ENCODE results near the gene STK32C.
"Not testable (repeated sequence)": the region's sequence is repeated elsewhere in the genome, so short reads cannot be mapped to it uniquely, and the experiment has no call there.

Gene STK32C

GRCh38 chr10:132320654-132321469 is 13.1 kb upstream of the STK32C start:
- Histone ChIP-seq H2BK120ac (ENCODE audit: low read depth, low read length) (no peak overlapping the region), H3K4me3 (ENCODE audit: low read length) (no peak overlapping the region), H3K36me3 (ENCODE audit: control insufficient read depth, insufficient read depth, low read length) (no peaks in the 10 kb centered on the region), H2AK5ac (ENCODE audit: low read length) (no peak overlapping the region), H3K23ac (ENCODE audit: low read length) (no peak overlapping the region), H4K8ac (ENCODE audit: low read depth, low read length) (no peak overlapping the region), H3K79me1 (ENCODE audit: low read length) (no peaks in the 10 kb centered on the region), H3K4me2 (ENCODE audit: low read length) (no peak overlapping the region), H4K5ac (ENCODE audit: low read length) (no peak overlapping the region), H3K27me3 (ENCODE audit: insufficient read depth, low read length, poor library complexity) (no peaks in the 10 kb centered on the region), H2BK15ac (replicated peaks; ENCODE audit: low read depth) (no peak overlapping the region), H3K4me1 (ENCODE audit: control insufficient read depth, low read depth, low read length) (no peaks in the 10 kb centered on the region), H3K4ac (ENCODE audit: low read depth, low read length) (no peak overlapping the region), H3K18ac (ENCODE audit: low read length) (no peak overlapping the region), H3K56ac (ENCODE audit: low read length) (no peak overlapping the region), H3K79me2 (ENCODE audit: control insufficient read depth, insufficient read depth, low read length) (no peaks in the 10 kb centered on the region), H3K9ac (ENCODE audit: low read length) (no peak overlapping the region), H2BK5ac (ENCODE audit: low read length) (no peak overlapping the region), H3K27ac (ENCODE audit: low read depth, low read length) (no peak overlapping the region)
- no CpG with 5 or more reads among the region's 13 CpGs for WGBS (ENCODE audit: extremely low coverage, insufficient coverage, low lambda C conversion rate)
- no peak for DNase-seq

GRCh38 chr10:132319853-132320653 is 12.3 kb upstream of the STK32C start:
- no peak overlapping the region for H3K4me2 ChIP-seq (ENCODE audit: low read length)
- no peaks in the 10 kb centered on the region for H3K79me2 ChIP-seq (ENCODE audit: control insufficient read depth, insufficient read depth, low read length)
- H3K4ac ChIP-seq (ENCODE audit: low read depth, low read length) = no peak overlapping the region
- no peak overlapping the region for H4K5ac ChIP-seq (ENCODE audit: low read length)
- H2BK5ac ChIP-seq (ENCODE audit: low read length) = no peak overlapping the region
- H3K18ac ChIP-seq (ENCODE audit: low read length) = no peak overlapping the region
- no peak overlapping the region for H3K9ac ChIP-seq (ENCODE audit: low read length)
- no peaks in the 10 kb centered on the region for H3K79me1 ChIP-seq (ENCODE audit: low read length)
- no peaks in the 10 kb centered on the region for H3K27me3 ChIP-seq (ENCODE audit: insufficient read depth, low read length, poor library complexity)
- H2BK120ac ChIP-seq (ENCODE audit: low read depth, low read length) = no peak overlapping the region
- WGBS (ENCODE audit: extremely low coverage, insufficient coverage, low lambda C conversion rate) = no CpG with 5 or more reads among the region's 15 CpGs
- DNase-seq = no peak
- no peaks in the 10 kb centered on the region for H3K36me3 ChIP-seq (ENCODE audit: control insufficient read depth, insufficient read depth, low read length)
- H2AK5ac ChIP-seq (ENCODE audit: low read length) = no peak overlapping the region
- H3K27ac ChIP-seq (ENCODE audit: low read depth, low read length) = no peak overlapping the region
- no peak overlapping the region for H3K23ac ChIP-seq (ENCODE audit: low read length)
- no peak overlapping the region for H3K56ac ChIP-seq (ENCODE audit: low read length)
- no peaks in the 10 kb centered on the region for H3K4me1 ChIP-seq (ENCODE audit: control insufficient read depth, low read depth, low read length)
- no peak overlapping the region for H3K4me3 ChIP-seq (ENCODE audit: low read length)
- H4K8ac ChIP-seq (ENCODE audit: low read depth, low read length) = no peak overlapping the region
- H2BK15ac ChIP-seq (replicated peaks; ENCODE audit: low read depth) = no peak overlapping the region

- not testable (repeated sequence) for H3K56ac ChIP-seq (ENCODE audit: low read length); H3K4ac ChIP-seq (ENCODE audit: low read depth, low read length); H3K79me2 ChIP-seq (ENCODE audit: control insufficient read depth, insufficient read depth, low read length); H3K9ac ChIP-seq (ENCODE audit: low read length); H2BK15ac ChIP-seq (replicated peaks; ENCODE audit: low read depth); H3K4me3 ChIP-seq (ENCODE audit: low read length); H2BK5ac ChIP-seq (ENCODE audit: low read length); H3K23ac ChIP-seq (ENCODE audit: low read length); H3K79me1 ChIP-seq (ENCODE audit: low read length); H3K18ac ChIP-seq (ENCODE audit: low read length); H3K27me3 ChIP-seq (ENCODE audit: insufficient read depth, low read length, poor library complexity); H2AK5ac ChIP-seq (ENCODE audit: low read length); H4K8ac ChIP-seq (ENCODE audit: low read depth, low read length); H3K27ac ChIP-seq (ENCODE audit: low read depth, low read length); H4K5ac ChIP-seq (ENCODE audit: low read length); H2BK120ac ChIP-seq (ENCODE audit: low read depth, low read length); H3K4me2 ChIP-seq (ENCODE audit: low read length); H3K36me3 ChIP-seq (ENCODE audit: control insufficient read depth, insufficient read depth, low read length); H3K4me1 ChIP-seq (ENCODE audit: control insufficient read depth, low read depth, low read length); DNase-seq
- no CpG with 5 or more reads among the region's 6 CpGs for WGBS (ENCODE audit: extremely low coverage, insufficient coverage, low lambda C conversion rate)
Measured at GRCh38 chr10:132317477-132317876, 9.7 kb upstream of the STK32C start.

- Histone ChIP-seq H4K8ac (ENCODE audit: low read depth, low read length) (no peak overlapping the region), H2AK5ac (ENCODE audit: low read length) (no peak overlapping the region), H3K36me3 (ENCODE audit: control insufficient read depth, insufficient read depth, low read length) (no peaks in the 10 kb centered on the region), H3K18ac (ENCODE audit: low read length) (no peak overlapping the region), H3K79me2 (ENCODE audit: control insufficient read depth, insufficient read depth, low read length) (no peaks in the 10 kb centered on the region), H2BK120ac (ENCODE audit: low read depth, low read length) (no peak overlapping the region), H2BK15ac (replicated peaks; ENCODE audit: low read depth) (no peak overlapping the region), H3K27me3 (ENCODE audit: insufficient read depth, low read length, poor library complexity) (no peaks in the 10 kb centered on the region), H3K4me2 (ENCODE audit: low read length) (no peak overlapping the region), H3K79me1 (ENCODE audit: low read length) (no peaks in the 10 kb centered on the region), H3K27ac (ENCODE audit: low read depth, low read length) (no peak overlapping the region), H3K4me1 (ENCODE audit: control insufficient read depth, low read depth, low read length) (no peaks in the 10 kb centered on the region), H3K56ac (ENCODE audit: low read length) (no peak overlapping the region), H3K4me3 (ENCODE audit: low read length) (no peak overlapping the region), H3K4ac (ENCODE audit: low read depth, low read length) (no peak overlapping the region), H4K5ac (ENCODE audit: low read length) (no peak overlapping the region), H2BK5ac (ENCODE audit: low read length) (no peak overlapping the region), H3K9ac (ENCODE audit: low read length) (no peak overlapping the region), H3K23ac (ENCODE audit: low read length) (no peak overlapping the region)
- no CpG with 5 or more reads among the region's 5 CpGs for WGBS (ENCODE audit: extremely low coverage, insufficient coverage, low lambda C conversion rate)
- DNase-seq = no peak
Measured at GRCh38 chr10:132316133-132316532, 8.4 kb upstream of the STK32C start.

GRCh38 chr10:132314881-132315280 is 7.1 kb upstream of the STK32C start:
- not testable (repeated sequence) for H3K56ac ChIP-seq (ENCODE audit: low read length); H3K27me3 ChIP-seq (ENCODE audit: insufficient read depth, low read length, poor library complexity); H4K5ac ChIP-seq (ENCODE audit: low read length); H3K4me3 ChIP-seq (ENCODE audit: low read length); DNase-seq; H3K36me3 ChIP-seq (ENCODE audit: control insufficient read depth, insufficient read depth, low read length); H3K18ac ChIP-seq (ENCODE audit: low read length); H3K79me1 ChIP-seq (ENCODE audit: low read length); H2BK120ac ChIP-seq (ENCODE audit: low read depth, low read length); H2AK5ac ChIP-seq (ENCODE audit: low read length); H3K4ac ChIP-seq (ENCODE audit: low read depth, low read length); H3K79me2 ChIP-seq (ENCODE audit: control insufficient read depth, insufficient read depth, low read length); H3K4me1 ChIP-seq (ENCODE audit: control insufficient read depth, low read depth, low read length); H3K23ac ChIP-seq (ENCODE audit: low read length); H3K4me2 ChIP-seq (ENCODE audit: low read length); H3K9ac ChIP-seq (ENCODE audit: low read length); H3K27ac ChIP-seq (ENCODE audit: low read depth, low read length); H2BK15ac ChIP-seq (replicated peaks; ENCODE audit: low read depth); H4K8ac ChIP-seq (ENCODE audit: low read depth, low read length); H2BK5ac ChIP-seq (ENCODE audit: low read length)
- no CpG with 5 or more reads among the region's 8 CpGs for WGBS (ENCODE audit: extremely low coverage, insufficient coverage, low lambda C conversion rate)
